GM21528 (cell line): Measurements from ENCODE around the gene GPC5.
"Not testable (repeated sequence)": the region's sequence is repeated elsewhere in the genome, so short reads cannot be mapped to it uniquely, and the experiment has no call there.

Experiments used
- ATAC-seq: cut with Tn5 transposase; IDR thresholded peaks from one replicate; pipeline ENCODE4 v1.9.1; 2021; ENCODE audit warnings: mild to moderate bottlenecking, moderate library complexity; ENCODE audit not compliant: unreplicated experiment, low FRiP score

The GPC5 gene

GRCh38 chr13:91748416-91749089 is 350.1 kb downstream of the GPC5 start:
- ATAC-seq: no peak

- ATAC-seq: no peak
These were observed 360.3 kb downstream of the GPC5 start for GRCh38 chr13:91758724-91759123.

- no peak for ATAC-seq
These were observed 364.5 kb downstream of the GPC5 start for GRCh38 chr13:91762957-91763356.

- no peak for ATAC-seq
These were observed 366.1 kb downstream of the GPC5 start for GRCh38 chr13:91764527-91764926.

GRCh38 chr13:91767651-91768050 is 369.2 kb downstream of the GPC5 start:
- no peak for ATAC-seq

- ATAC-seq: no peak
These were observed 370.3 kb downstream of the GPC5 start for GRCh38 chr13:91768746-91769145.

GRCh38 chr13:91771229-91771628 is 372.8 kb downstream of the GPC5 start:
- ATAC-seq: no peak

GRCh38 chr13:91773591-91774227 is 375.3 kb downstream of the GPC5 start:
- no peak for ATAC-seq

GRCh38 chr13:91774397-91774796 is 376.0 kb downstream of the GPC5 start:
- no peak for ATAC-seq

- ATAC-seq: no peak
These were observed 378.3 kb downstream of the GPC5 start for GRCh38 chr13:91776611-91777193.

GRCh38 chr13:91778123-91778522 is 379.7 kb downstream of the GPC5 start:
- no peak for ATAC-seq

GRCh38 chr13:91781982-91782691 is 383.7 kb downstream of the GPC5 start:
- ATAC-seq: not testable (repeated sequence)

- peak; percentile 75 for ATAC-seq
These were observed 387.2 kb downstream of the GPC5 start for GRCh38 chr13:91785431-91786119.

- ATAC-seq: no peak
These were observed 393.6 kb downstream of the GPC5 start for GRCh38 chr13:91792054-91792453.

GRCh38 chr13:91797567-91797966 is 399.1 kb downstream of the GPC5 start:
- no peak for ATAC-seq

- ATAC-seq: not testable (repeated sequence)
These were observed 399.9 kb downstream of the GPC5 start for GRCh38 chr13:91798338-91798737.

- ATAC-seq: not testable (repeated sequence)
These were observed 403.4 kb downstream of the GPC5 start for GRCh38 chr13:91801772-91802171.

- ATAC-seq: no peak
These were observed 404.5 kb downstream of the GPC5 start for GRCh38 chr13:91802957-91803356.

- ATAC-seq: no peak
These were observed 406.3 kb downstream of the GPC5 start for GRCh38 chr13:91804724-91805123.

- ATAC-seq: no peak
These were observed 407.2 kb downstream of the GPC5 start for GRCh38 chr13:91805605-91806004.

- no peak for ATAC-seq
These were observed 410.7 kb downstream of the GPC5 start for GRCh38 chr13:91809161-91809560.
